ENCODE results near the gene ZNF566.

The ZNF566 gene

GRCh38 chr19:36488846-36489117, 579 bp downstream of the ZNF566 start:
- Mint-ChIP-seq H3K9me3 (peaks cover 21% of the 10 kb centered on the region), H3K4me3 (peak overlapping the region; percentile 93), H3K27ac (peak overlapping the region; percentile 99), H3K4me1 (ENCODE audit: low read depth) (peaks cover 34% of the 10 kb centered on the region), H3K27me3 (no peaks in the 10 kb centered on the region), H3K36me3 (ENCODE audit: low read depth) (peaks cover 62% of the 10 kb centered on the region)
- no peak for DNase-seq

GRCh38 chr19:36488118-36488845, 1.1 kb downstream of the ZNF566 start:
- no peak for DNase-seq
- peaks cover 34% of the 10 kb centered on the region for H3K4me1 Mint-ChIP-seq (ENCODE audit: low read depth)
- H3K4me3 Mint-ChIP-seq, result peak overlapping the region; percentile 93
- H3K9me3 Mint-ChIP-seq, result peaks cover 21% of the 10 kb centered on the region
- H3K27me3 Mint-ChIP-seq, result no peaks in the 10 kb centered on the region
- H3K36me3 Mint-ChIP-seq (ENCODE audit: low read depth), result peaks cover 67% of the 10 kb centered on the region
- H3K27ac Mint-ChIP-seq, result peak overlapping the region; percentile 99

GRCh38 chr19:36483653-36484052, 5.7 kb downstream of the ZNF566 start:
- DNase-seq, result no peak
- peaks cover 30% of the 10 kb centered on the region for H3K9me3 Mint-ChIP-seq
- no peak overlapping the region for H3K4me3 Mint-ChIP-seq
- no peak overlapping the region for H3K27ac Mint-ChIP-seq
- H3K27me3 Mint-ChIP-seq, result no peaks in the 10 kb centered on the region
- H3K36me3 Mint-ChIP-seq (ENCODE audit: low read depth), result peaks cover 88% of the 10 kb centered on the region
- peaks cover 17% of the 10 kb centered on the region for H3K4me1 Mint-ChIP-seq (ENCODE audit: low read depth)

GRCh38 chr19:36482876-36483275, 6.5 kb downstream of the ZNF566 start:
- H3K27ac Mint-ChIP-seq, result no peak overlapping the region
- H3K36me3 Mint-ChIP-seq (ENCODE audit: low read depth), result peaks cover 89% of the 10 kb centered on the region
- peaks cover 33% of the 10 kb centered on the region for H3K9me3 Mint-ChIP-seq
- H3K27me3 Mint-ChIP-seq, result no peaks in the 10 kb centered on the region
- H3K4me1 Mint-ChIP-seq (ENCODE audit: low read depth), result peaks cover 10% of the 10 kb centered on the region
- H3K4me3 Mint-ChIP-seq, result no peak overlapping the region
- no peak for DNase-seq

GRCh38 chr19:36460046-36460445, 29.3 kb downstream of the ZNF566 start:
- no peak for DNase-seq
- no peaks in the 10 kb centered on the region for H3K4me1 Mint-ChIP-seq (ENCODE audit: low read depth)
- H3K36me3 Mint-ChIP-seq (ENCODE audit: low read depth), result peaks cover 88% of the 10 kb centered on the region
- no peak overlapping the region for H3K4me3 Mint-ChIP-seq
- peaks cover 43% of the 10 kb centered on the region for H3K9me3 Mint-ChIP-seq
- no peaks in the 10 kb centered on the region for H3K27me3 Mint-ChIP-seq
- H3K27ac Mint-ChIP-seq, result no peak overlapping the region

- Mint-ChIP-seq H3K4me3 (no peak overlapping the region), H3K36me3 (ENCODE audit: low read depth) (peaks cover 92% of the 10 kb centered on the region), H3K27me3 (no peaks in the 10 kb centered on the region), H3K4me1 (ENCODE audit: low read depth) (no peaks in the 10 kb centered on the region), H3K27ac (no peak overlapping the region), H3K9me3 (peaks cover 49% of the 10 kb centered on the region)
- no peak for DNase-seq
These were observed 32.5 kb downstream of the ZNF566 start for GRCh38 chr19:36456831-36457230.

- H3K9me3 Mint-ChIP-seq, result peaks cover 49% of the 10 kb centered on the region
- H3K36me3 Mint-ChIP-seq (ENCODE audit: low read depth), result peaks cover 89% of the 10 kb centered on the region
- no peak overlapping the region for H3K27ac Mint-ChIP-seq
- DNase-seq, result no peak
- no peaks in the 10 kb centered on the region for H3K27me3 Mint-ChIP-seq
- no peak overlapping the region for H3K4me3 Mint-ChIP-seq
- H3K4me1 Mint-ChIP-seq (ENCODE audit: low read depth), result no peaks in the 10 kb centered on the region
These were observed 40.2 kb downstream of the ZNF566 start for GRCh38 chr19:36449059-36449670.

GRCh38 chr19:36441339-36441738, 48.0 kb downstream of the ZNF566 start:
- Mint-ChIP-seq H3K4me3 (no peak overlapping the region), H3K27ac (no peak overlapping the region), H3K4me1 (ENCODE audit: low read depth) (no peaks in the 10 kb centered on the region), H3K9me3 (peaks cover 38% of the 10 kb centered on the region), H3K36me3 (ENCODE audit: low read depth) (peaks cover 36% of the 10 kb centered on the region), H3K27me3 (no peaks in the 10 kb centered on the region)
- no peak for DNase-seq

- H3K4me1 Mint-ChIP-seq (ENCODE audit: low read depth), result no peaks in the 10 kb centered on the region
- H3K9me3 Mint-ChIP-seq, result peaks cover 30% of the 10 kb centered on the region
- H3K27me3 Mint-ChIP-seq, result no peaks in the 10 kb centered on the region
- H3K36me3 Mint-ChIP-seq (ENCODE audit: low read depth), result peaks cover 16% of the 10 kb centered on the region
- no peak overlapping the region for H3K27ac Mint-ChIP-seq
- no peak for DNase-seq
- H3K4me3 Mint-ChIP-seq, result no peak overlapping the region
These were observed 52.8 kb downstream of the ZNF566 start for GRCh38 chr19:36436531-36436930.

GRCh38 chr19:36423925-36424324, 65.4 kb downstream of the ZNF566 start:
- peaks cover 26% of the 10 kb centered on the region for H3K36me3 Mint-ChIP-seq (ENCODE audit: low read depth)
- peaks cover 6% of the 10 kb centered on the region for H3K4me1 Mint-ChIP-seq (ENCODE audit: low read depth)
- DNase-seq, result no peak
- H3K4me3 Mint-ChIP-seq, result no peak overlapping the region
- peaks cover 44% of the 10 kb centered on the region for H3K27me3 Mint-ChIP-seq
- H3K9me3 Mint-ChIP-seq, result peaks cover 45% of the 10 kb centered on the region
- no peak overlapping the region for H3K27ac Mint-ChIP-seq

- Mint-ChIP-seq H3K27ac (no peak overlapping the region), H3K27me3 (peaks cover 44% of the 10 kb centered on the region), H3K36me3 (ENCODE audit: low read depth) (peaks cover 46% of the 10 kb centered on the region), H3K4me3 (peak overlapping the region; percentile 53), H3K4me1 (ENCODE audit: low read depth) (peaks cover 21% of the 10 kb centered on the region), H3K9me3 (peaks cover 49% of the 10 kb centered on the region)
- no peak for DNase-seq
These were observed 67.4 kb downstream of the ZNF566 start for GRCh38 chr19:36421749-36422481.

GRCh38 chr19:36420961-36421748, 68.2 kb downstream of the ZNF566 start:
- peaks cover 44% of the 10 kb centered on the region for H3K27me3 Mint-ChIP-seq
- H3K4me1 Mint-ChIP-seq (ENCODE audit: low read depth), result peaks cover 23% of the 10 kb centered on the region
- no peak overlapping the region for H3K27ac Mint-ChIP-seq
- peaks cover 48% of the 10 kb centered on the region for H3K9me3 Mint-ChIP-seq
- DNase-seq, result peak; percentile 31
- H3K36me3 Mint-ChIP-seq (ENCODE audit: low read depth), result peaks cover 51% of the 10 kb centered on the region
- peak overlapping the region; percentile 53 for H3K4me3 Mint-ChIP-seq

GRCh38 chr19:36418287-36419001, 70.9 kb downstream of the ZNF566 start, which contains the start of gene ZFP82:
Gene ZFP82, minus strand, starts transcription at chr19:36418644. Its CDS starts 8,855 bp downstream, at chr19:36409789.
- DNase-seq, result peak; percentile 89
- peaks cover 42% of the 10 kb centered on the region for H3K9me3 Mint-ChIP-seq
- peaks cover 25% of the 10 kb centered on the region for H3K4me1 Mint-ChIP-seq (ENCODE audit: low read depth)
- peak within 1 kb of the TSS; percentile 89 for H3K4me3 Mint-ChIP-seq
- peak within 1 kb of the TSS; percentile 94 for H3K27ac Mint-ChIP-seq
- peaks cover 70% of the 10 kb centered on the region for H3K36me3 Mint-ChIP-seq (ENCODE audit: low read depth)
- peaks cover 24% of the 10 kb centered on the region for H3K27me3 Mint-ChIP-seq

Data from activated T-cell treated with anti-CD3 and anti-CD28 coated beads, Interleukin-2, amount 50 U/mL, for 24 hours (primary cell).